Liver (tissue), 9 donors: ENCODE results near the gene NDC80. TPM values are rescaled to one million over a fixed set of nuclear protein-coding genes. Genes with fewer than 3 reads are reported as not detected.

Source experiments
- DNase-seq: peaks from one replicate; pipeline ENCODE4 v3.0.0-alpha.2; 2017; ENCODE audit warnings: low spot score
- H3K27ac ChIP-seq, 2 donors: one replicate each; pipeline ENCODE4 v1.7.0; 2013; ENCODE audit warnings: inconsistent platforms in 2 of 2, low read length in 2 of 2, control low read depth in 1 of 2, low read depth in 1 of 2, mild to moderate bottlenecking in 1 of 2
- H3K27me3 ChIP-seq, 4 donors: one replicate each; pipeline versions ENCODE4 v1.6.1 to v1.7.0; 2013; ENCODE audit warnings: low read length in 3 of 4, inconsistent platforms in 1 of 4, mild to moderate bottlenecking in 1 of 4, moderate library complexity in 1 of 4; ENCODE audit not compliant: control insufficient read depth in 4 of 4, insufficient read depth in 4 of 4
- H3K36me3 ChIP-seq, 4 donors: one replicate each; pipeline versions ENCODE4 v1.6.1 to v1.7.0; 2013; ENCODE audit warnings: low read length in 3 of 4, mild to moderate bottlenecking in 3 of 4, low read depth in 1 of 4, moderate library complexity in 1 of 4; ENCODE audit not compliant: control insufficient read depth in 4 of 4, insufficient read depth in 3 of 4
- H3K4me1 ChIP-seq, 4 donors: one replicate each; pipeline versions ENCODE4 v1.6.1 to v1.7.0; 2013; ENCODE audit warnings: low read length in 3 of 4, mild to moderate bottlenecking in 3 of 4, moderate library complexity in 1 of 4; ENCODE audit not compliant: control insufficient read depth in 4 of 4, insufficient read depth in 4 of 4
- H3K4me3 ChIP-seq, 3 donors: one replicate each; pipeline versions ENCODE4 v1.6.1 to v1.7.0; 2013; ENCODE audit warnings: low read length in 3 of 3, control low read depth in 1 of 3, low read depth in 1 of 3, mild to moderate bottlenecking in 1 of 3
- H3K9ac ChIP-seq, 2 donors: one replicate each; pipeline ENCODE4 v1.7.0; 2013; ENCODE audit warnings: low read length in 2 of 2, mild to moderate bottlenecking in 2 of 2, moderate library complexity in 2 of 2, control low read depth in 1 of 2, low read depth in 1 of 2
- H3K9me3 ChIP-seq, 4 donors: one replicate each; pipeline versions ENCODE4 v1.6.1 to v1.7.0; 2013; ENCODE audit warnings: low read length in 3 of 4; ENCODE audit not compliant: control insufficient read depth in 4 of 4
- CTCF ChIP-seq: fragments of 150-350 bp; IDR thresholded peaks from 2 replicates; pipeline ENCODE4 v1.5.1; 2017; ENCODE audit warnings: improper control_type of control experiment, low read depth, low read length; ENCODE audit not compliant: missing input control
- EGR1 ChIP-seq, 2 donors: IDR thresholded peaks; 2 replicates each; pipeline ENCODE4 v1.6.1; 2016 to 2018; ENCODE audit warnings: antibody characterized with exemption in 2 of 2, low read depth in 2 of 2
- FOXA1 ChIP-seq: IDR thresholded peaks from 2 replicates; pipeline ENCODE4 v1.6.1; 2016; ENCODE audit warnings: antibody characterized with exemption
- GABPA ChIP-seq, 2 donors: IDR thresholded peaks in 1 of 2; conservative IDR thresholded peaks in 1 of 2; 2 replicates each; pipeline ENCODE4 v1.6.1; 2016; ENCODE audit warnings: antibody characterized with exemption in 2 of 2, mild to moderate bottlenecking in 1 of 2, moderate library complexity in 1 of 2
- JUND ChIP-seq, 2 donors: IDR thresholded peaks; 2 replicates each; pipeline ENCODE4 v1.6.1; 2016; ENCODE audit warnings: antibody characterized with exemption in 2 of 2
- NR2F2 ChIP-seq: IDR thresholded peaks from 2 replicates; pipeline ENCODE4 v1.6.1; 2016; ENCODE audit warnings: antibody characterized with exemption
- RAD21 ChIP-seq, 2 donors: IDR thresholded peaks; 2 replicates each; pipeline ENCODE4 v1.6.1; 2016; ENCODE audit warnings: antibody characterized with exemption in 2 of 2, mild to moderate bottlenecking in 2 of 2
- RXRA ChIP-seq, 2 donors: IDR thresholded peaks; 2 replicates each; pipeline ENCODE4 v1.6.1; 2017 to 2018; ENCODE audit warnings: antibody characterized with exemption in 2 of 2, mild to moderate bottlenecking in 1 of 2
- SP1 ChIP-seq: IDR thresholded peaks from 2 replicates; pipeline ENCODE4 v1.6.1; 2018; ENCODE audit warnings: antibody characterized with exemption, mild to moderate bottlenecking
- YY1 ChIP-seq: IDR thresholded peaks from 2 replicates; pipeline ENCODE4 v1.6.1; 2016; ENCODE audit warnings: antibody characterized with exemption, mild to moderate bottlenecking
- ZBTB33 ChIP-seq: IDR thresholded peaks from 2 replicates; pipeline ENCODE4 v1.6.1; 2016; ENCODE audit warnings: antibody characterized with exemption
- WGBS: extraction: QIAGEN DNeasy Blood & Tissue Kit; methylation state at CpG from one replicate; pipeline ENCODE4 v1.1.7; 2013; 5-methylcytosine and 5-hydroxymethylcytosine counted together
- polyA plus RNA-seq, 2 donors: library from polyadenylated mRNA; stranded (reverse) in 1 of 2; unstranded in 1 of 2; fragments of 200-250 nt in 1 of 2; fragments of >200 nt in 1 of 2; fragmentation: Nextera tagmentation in 1 of 2; extraction: Ambion mirVana in 1 of 2; gene quantifications; one replicate each; pipeline versions ENCODE4 v1.2.1 to v1.2.3, GENCODE V29; 2013 to 2015
- total RNA-seq, 2 donors: library from RNA; depleted of rRNA; stranded (reverse); fragments of >200 nt; gene quantifications; one replicate each; pipeline ENCODE4 v1.2.3, GENCODE V29; 2014
- donor health status: healthy.
- donor health status: healthy.
- donor health status: healthy.
- donor health status: healthy.
- donor health status: healthy.

Gene NDC80
- total and polyA plus RNA-seq, 4 donors, result 0.08 to 33.8 (median 1.0) TPM

GRCh38 chr18:2535419-2535910 lies 35.9 kb upstream of the NDC80 start:
- Histone ChIP-seq H3K27ac (no peak overlapping the region), H3K9me3 (no peaks in the 10 kb centered on the region), H3K9ac (no peak overlapping the region), H3K27me3 (no peaks in the 10 kb centered on the region), H3K36me3 (no peaks in the 10 kb centered on the region), H3K4me1 (no peaks in the 10 kb centered on the region), H3K4me3 (no peak overlapping the region)
- no peak for DNase-seq
- TF ChIP-seq CTCF, result no peak
- no peak for TF ChIP-seq GABPA (IDR thresholded peaks at IDR 0.05 in 1 of 2, conservative IDR thresholded peaks at IDR 0.05 in 1 of 2)
- no peak for TF ChIP-seq SP1
- TF ChIP-seq EGR1 (IDR thresholded peaks at IDR 0.05; ENCODE audit: low read depth in 2 of 2), result no peak
- WGBS, result 94% methylated on average over 1 of the region's 1 CpG

- Histone ChIP-seq H3K4me1 (no peaks in the 10 kb centered on the region), H3K4me3 (no peak overlapping the region), H3K9me3 (no peaks in the 10 kb centered on the region), H3K9ac (no peak overlapping the region), H3K27me3 (no peaks in the 10 kb centered on the region), H3K36me3 (no peaks in the 10 kb centered on the region), H3K27ac (no peak overlapping the region)
- TF ChIP-seq JUND (IDR thresholded peaks at IDR 0.05) (no peak), FOXA1 (no peak), RAD21 (IDR thresholded peaks at IDR 0.05) (no peak), GABPA (IDR thresholded peaks at IDR 0.05 in 1 of 2, conservative IDR thresholded peaks at IDR 0.05 in 1 of 2) (no peak), YY1 (no peak), SP1 (no peak), ZBTB33 (no peak), RXRA (IDR thresholded peaks at IDR 0.05) (no peak), NR2F2 (no peak)
- no peak for DNase-seq
- WGBS, result 77% methylated on average over 2 of the region's 2 CpGs
Measured at GRCh38 chr18:2536063-2536462, 35.3 kb upstream of the NDC80 start.

GRCh38 chr18:2536493-2536892 lies 34.9 kb upstream of the NDC80 start:
- TF ChIP-seq FOXA1, result no peak
- no peak for TF ChIP-seq EGR1 (IDR thresholded peaks at IDR 0.05; ENCODE audit: low read depth in 2 of 2)
- H3K9me3 ChIP-seq, result no peaks in the 10 kb centered on the region
- no peak overlapping the region for H3K4me3 ChIP-seq
- DNase-seq, result no peak
- 88% methylated on average over 4 of the region's 4 CpGs for WGBS
- no peak overlapping the region for H3K9ac ChIP-seq
- no peaks in the 10 kb centered on the region for H3K4me1 ChIP-seq
- no peaks in the 10 kb centered on the region for H3K27me3 ChIP-seq
- H3K36me3 ChIP-seq, result no peaks in the 10 kb centered on the region
- H3K27ac ChIP-seq, result no peak overlapping the region
